Endodermal cell (in vitro differentiated cells): Measurements from ENCODE around the gene CDH23. TPM values are rescaled to one million over a fixed set of nuclear protein-coding genes. Genes with fewer than 3 reads are reported as not detected.

ENCODE experiments used
- DNase-seq: peaks from one replicate; pipeline ENCODE4 v3.0.0-alpha.2; 2017
- H3K27ac ChIP-seq: 2 replicates; pipeline ENCODE4 v1.5.1; 2013; ENCODE audit warnings: mild to moderate bottlenecking, low read depth, low read length, moderate library complexity
- H3K27me3 ChIP-seq: 2 replicates; pipeline ENCODE4 v1.6.1; 2013; ENCODE audit warnings: mild to moderate bottlenecking, low read length, moderate library complexity; ENCODE audit not compliant: insufficient read depth, control insufficient read depth, poor library complexity, severe bottlenecking
- H3K36me3 ChIP-seq: 2 replicates; pipeline ENCODE4 v1.7.0; 2013; ENCODE audit warnings: mild to moderate bottlenecking, low read length, moderate library complexity; ENCODE audit not compliant: control insufficient read depth, insufficient read depth
- H3K4me1 ChIP-seq: one replicate; pipeline ENCODE4 v1.7.0; 2013; ENCODE audit warnings: low read length; ENCODE audit not compliant: control insufficient read depth, insufficient read depth
- H3K4me3 ChIP-seq: 2 replicates; pipeline ENCODE4 v1.5.1; 2013; ENCODE audit warnings: mild to moderate bottlenecking, low read length, moderate library complexity
- H3K9ac ChIP-seq: 2 replicates; pipeline ENCODE4 v1.6.1; 2013; ENCODE audit warnings: mild to moderate bottlenecking, low read length, moderate library complexity; ENCODE audit not compliant: poor library complexity, severe bottlenecking; ENCODE audit errors: extremely low read depth
- H3K9me3 ChIP-seq: 2 replicates; pipeline ENCODE4 v1.6.1; 2013; ENCODE audit warnings: mild to moderate bottlenecking, low read length, moderate library complexity; ENCODE audit not compliant: control insufficient read depth
- H3K27ac Mint-ChIP-seq: 2 replicates; pipeline ENCODE4 v1.8.0; 2020; ENCODE audit warnings: mixed read lengths
- H3K27me3 Mint-ChIP-seq: 2 replicates; pipeline ENCODE4 v1.8.0; 2021; ENCODE audit warnings: mild to moderate bottlenecking, mixed read lengths; ENCODE audit not compliant: insufficient read depth
- H3K36me3 Mint-ChIP-seq: 2 replicates; pipeline ENCODE4 v1.8.0; 2020; ENCODE audit warnings: low read depth, mixed read lengths
- H3K4me1 Mint-ChIP-seq: 2 replicates; pipeline ENCODE4 v1.8.0; 2020; ENCODE audit warnings: mixed read lengths
- H3K4me3 Mint-ChIP-seq: 2 replicates; pipeline ENCODE4 v1.8.0; 2020; ENCODE audit warnings: mild to moderate bottlenecking, moderate library complexity, mixed read lengths
- H3K9me3 Mint-ChIP-seq: 2 replicates; pipeline ENCODE4 v1.8.0; 2020; ENCODE audit warnings: mild to moderate bottlenecking, mixed read lengths
- CTCF ChIP-seq: fragments of 200-600 bp; sonication (generic); conservative IDR thresholded peaks from 2 replicates; pipeline ENCODE4 v1.5.0; 2021; ENCODE audit warnings: antibody characterized with exemption, mild to moderate bottlenecking
- WGBS, 2 experiments: methylation state at CpG; one replicate each; pipeline versions ENCODE4 v1.1.5 to v1.1.7; 2013; ENCODE audit warnings: missing lambda C conversion rate in 2 of 2, mixed read lengths in 1 of 2; ENCODE audit not compliant: insufficient coverage in 1 of 2, insufficient read length in 1 of 2; 5-methylcytosine and 5-hydroxymethylcytosine counted together
- total RNA-seq, 2 donors: library from RNA; stranded (reverse); fragmentation: NEBNext Ultra II Directional in 1 of 2; extraction: Animal tissue kit (Norgen Biotek cat#: 25700) in 1 of 2; gene quantifications; 2 replicates in 1 of 2; 3 replicates in 1 of 2; pipeline ENCODE4 v1.2.1, GENCODE V29; 2021

The CDH23 gene
- total RNA-seq, 2 donors from 2014 or later: 2.1 to 4.2 TPM

DNA sequence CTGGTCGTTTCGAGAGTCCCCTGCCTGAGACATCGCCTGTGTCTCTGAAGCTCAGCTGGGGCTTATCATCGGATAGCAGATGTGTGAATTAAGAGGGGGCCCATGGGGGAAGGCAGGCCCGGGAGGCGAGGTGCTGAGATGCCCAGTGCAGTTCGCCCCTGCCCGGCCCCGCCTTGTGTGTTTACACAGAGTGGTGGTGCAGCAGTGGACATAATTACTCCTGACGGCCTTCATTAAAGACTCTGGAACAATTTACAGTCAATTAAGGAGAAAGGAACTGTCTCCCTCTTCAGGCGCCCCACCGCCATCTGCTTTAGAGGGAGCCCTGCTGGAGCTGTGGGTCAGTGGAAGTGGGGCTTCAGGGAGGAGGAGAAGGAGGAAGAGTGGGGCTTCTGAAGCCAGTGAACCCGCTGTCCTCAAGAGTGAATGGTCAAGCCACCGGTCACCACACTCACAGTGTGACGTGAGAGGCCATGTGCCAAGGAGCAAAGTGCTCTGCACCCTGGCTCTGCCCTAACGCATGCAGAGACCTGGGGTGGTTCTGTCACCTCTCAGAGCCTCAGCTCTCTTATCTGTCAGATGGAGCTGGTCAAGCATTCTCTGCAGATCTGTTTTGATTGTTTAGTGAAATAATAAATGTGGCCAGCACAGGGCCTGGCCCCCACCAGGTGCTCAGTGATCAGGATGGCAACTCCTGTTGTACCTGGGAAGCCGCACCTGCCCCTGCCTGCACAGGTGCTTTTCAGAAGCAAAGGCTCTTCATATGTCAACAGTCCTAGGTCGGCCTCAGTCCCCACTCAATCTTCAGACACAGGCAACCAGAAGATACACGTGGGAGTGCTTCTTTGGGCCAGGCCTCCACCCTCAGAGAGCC, 65.6 kb downstream of the CDH23 start:
- no peak for DNase-seq
- no peaks in the 10 kb centered on the region for H3K36me3 Mint-ChIP-seq
- H3K4me1 Mint-ChIP-seq: peaks cover 6% of the 10 kb centered on the region
- Histone ChIP-seq H3K36me3 (no peaks in the 10 kb centered on the region), H3K4me1 (no peaks in the 10 kb centered on the region), H3K27ac (no peak overlapping the region), H3K27me3 (no peaks in the 10 kb centered on the region), H3K9me3 (no peaks in the 10 kb centered on the region), H3K9ac (no peak overlapping the region), H3K4me3 (no peak overlapping the region)
- no peaks in the 10 kb centered on the region for H3K27me3 Mint-ChIP-seq
- no peak overlapping the region for H3K27ac Mint-ChIP-seq
- H3K9me3 Mint-ChIP-seq: no peaks in the 10 kb centered on the region
- no peak overlapping the region for H3K4me3 Mint-ChIP-seq
- 83 to 92% methylated on average over 13 to 19 of the region's 19 CpGs for WGBS, 2 experiments
- no peak for TF ChIP-seq CTCF

GRCh38 chr10:71463111-71463510, 66.4 kb downstream of the CDH23 start:
- Histone ChIP-seq H3K9ac (no peak overlapping the region), H3K4me1 (no peaks in the 10 kb centered on the region), H3K9me3 (no peaks in the 10 kb centered on the region), H3K27ac (no peak overlapping the region), H3K4me3 (no peak overlapping the region), H3K36me3 (no peaks in the 10 kb centered on the region), H3K27me3 (no peaks in the 10 kb centered on the region)
- 94 to 95% methylated on average over 2 to 7 of the region's 7 CpGs for WGBS, 2 experiments
- H3K9me3 Mint-ChIP-seq: no peaks in the 10 kb centered on the region
- H3K27ac Mint-ChIP-seq: no peak overlapping the region
- no peak for DNase-seq
- H3K4me3 Mint-ChIP-seq: no peak overlapping the region
- H3K4me1 Mint-ChIP-seq: peaks cover 6% of the 10 kb centered on the region
- no peaks in the 10 kb centered on the region for H3K27me3 Mint-ChIP-seq
- no peak for TF ChIP-seq CTCF
- H3K36me3 Mint-ChIP-seq: no peaks in the 10 kb centered on the region

GRCh38 chr10:71465551-71466252, 69.0 kb downstream of the CDH23 start:
- Mint-ChIP-seq H3K27ac (peak overlapping the region; percentile 1), H3K4me1 (peaks cover 6% of the 10 kb centered on the region), H3K27me3 (no peaks in the 10 kb centered on the region), H3K36me3 (no peaks in the 10 kb centered on the region), H3K4me3 (no peak overlapping the region), H3K9me3 (no peaks in the 10 kb centered on the region)
- H3K9ac ChIP-seq: no peak overlapping the region
- no peaks in the 10 kb centered on the region for H3K9me3 ChIP-seq
- 94 to 97% methylated on average over 6 to 18 of the region's 18 CpGs for WGBS, 2 experiments
- no peak for DNase-seq
- TF ChIP-seq CTCF: no peak
- no peak overlapping the region for H3K27ac ChIP-seq
- no peaks in the 10 kb centered on the region for H3K36me3 ChIP-seq
- no peaks in the 10 kb centered on the region for H3K4me1 ChIP-seq
- no peak overlapping the region for H3K4me3 ChIP-seq
- no peaks in the 10 kb centered on the region for H3K27me3 ChIP-seq
